Measurements from ENCODE around the gene SNED1. TPM values are rescaled to one million over a fixed set of nuclear protein-coding genes. Genes with fewer than 3 reads are reported as not detected.

The SNED1 gene
- total RNA-seq, 1 donor from 2014 or later, result 40.9 TPM

GRCh38 chr2:240960309-240960970, 38.0 kb upstream of the SNED1 start:
- peak; percentile 28 for DNase-seq (ENCODE audit: low spot score)

- DNase-seq (ENCODE audit: low spot score), result peak; percentile 12
These were observed 37.2 kb upstream of the SNED1 start for GRCh38 chr2:240960971-240961876.

GRCh38 chr2:240961910-240962299, 36.5 kb upstream of the SNED1 start:
- DNase-seq (ENCODE audit: low spot score), result peak; percentile 9

- DNase-seq (ENCODE audit: low spot score), result peak; percentile 76
These were observed 35.9 kb upstream of the SNED1 start for GRCh38 chr2:240962300-240963064.

- DNase-seq (ENCODE audit: low spot score), result no peak
These were observed 35.2 kb upstream of the SNED1 start for GRCh38 chr2:240963065-240963867.

GRCh38 chr2:240963868-240964703, 34.3 kb upstream of the SNED1 start:
- DNase-seq (ENCODE audit: low spot score), result no peak

- DNase-seq (ENCODE audit: low spot score), result no peak
These were observed 33.6 kb upstream of the SNED1 start for GRCh38 chr2:240964704-240965295.

- no peak for DNase-seq (ENCODE audit: low spot score)
These were observed 33.0 kb upstream of the SNED1 start for GRCh38 chr2:240965296-240965904.

- DNase-seq (ENCODE audit: low spot score), result no peak
These were observed 32.4 kb upstream of the SNED1 start for GRCh38 chr2:240965905-240966456.

- DNase-seq (ENCODE audit: low spot score), result no peak
These were observed 31.9 kb upstream of the SNED1 start for GRCh38 chr2:240966457-240966905.

GRCh38 chr2:240966906-240967680, 31.3 kb upstream of the SNED1 start:
- no peak for DNase-seq (ENCODE audit: low spot score)

- no peak for DNase-seq (ENCODE audit: low spot score)
These were observed 30.5 kb upstream of the SNED1 start for GRCh38 chr2:240967681-240968621.

- DNase-seq (ENCODE audit: low spot score), result no peak
These were observed 29.4 kb upstream of the SNED1 start for GRCh38 chr2:240968731-240969624.

GRCh38 chr2:240970104-240970503, 28.3 kb upstream of the SNED1 start:
- DNase-seq (ENCODE audit: low spot score), result no peak

- no peak for DNase-seq (ENCODE audit: low spot score)
These were observed 27.6 kb upstream of the SNED1 start for GRCh38 chr2:240970816-240971215.

GRCh38 chr2:240972201-240972600, 26.2 kb upstream of the SNED1 start:
- no peak for DNase-seq (ENCODE audit: low spot score)
